KOPT-K1 (cell line): ENCODE results near the gene NUDT14.

ENCODE experiments used
- H3K27ac ChIP-seq: fragments of 200-600 bp; sonication (generic); 2 replicates; pipeline ENCODE4 v1.5.1; 2016; ENCODE audit warnings: antibody characterized with exemption, mild to moderate bottlenecking, low read depth, low read length; ENCODE audit not compliant: poor library complexity, severe bottlenecking
- H3K36me3 ChIP-seq: fragments of 200-600 bp; sonication (generic); 2 replicates; pipeline ENCODE4 v1.5.1; 2017; ENCODE audit warnings: antibody characterized with exemption, mild to moderate bottlenecking, low read length, moderate library complexity; ENCODE audit not compliant: insufficient read depth
- H3K9me3 ChIP-seq: fragments of 200-600 bp; sonication (generic); 2 replicates; pipeline ENCODE4 v1.5.1; 2017; ENCODE audit warnings: antibody characterized with exemption, low read length, mild to moderate bottlenecking; ENCODE audit not compliant: insufficient read depth, poor library complexity, severe bottlenecking

The NUDT14 gene

DNA sequence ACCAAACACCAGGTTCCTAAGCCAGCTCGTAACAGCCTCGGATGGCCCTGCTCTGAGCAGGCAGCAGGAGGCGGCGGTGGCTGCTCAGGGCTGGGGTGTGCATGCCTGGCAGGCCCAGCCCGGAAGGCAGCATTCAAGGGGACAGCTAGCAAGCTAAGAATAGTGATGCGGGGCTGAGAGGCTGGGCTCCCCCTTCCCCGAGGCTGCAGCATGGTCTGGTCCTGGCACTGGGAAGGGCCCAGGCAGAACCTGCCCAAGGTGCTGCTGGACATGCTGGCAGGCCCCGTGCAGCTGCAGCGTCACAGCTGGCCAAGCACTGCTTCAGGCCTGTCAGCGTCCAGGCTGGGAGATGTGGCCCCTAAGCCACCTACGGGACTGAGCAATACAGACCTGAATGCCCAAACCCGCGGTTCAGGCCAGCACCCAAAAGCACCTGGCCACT is 26.4 kb upstream of the NUDT14 start:
- Histone ChIP-seq H3K27ac (no peak overlapping the region), H3K36me3 (no peaks in the 10 kb centered on the region; the same call in 1 of the 2 replicates), H3K9me3 (no peaks in the 10 kb centered on the region)

GRCh38 chr14:105206873-105207272 is 25.8 kb upstream of the NUDT14 start:
- H3K9me3 ChIP-seq, result no peaks in the 10 kb centered on the region
- H3K27ac ChIP-seq, result no peak overlapping the region
- no peaks in the 10 kb centered on the region; the same call in 1 of the 2 replicates for H3K36me3 ChIP-seq

- H3K9me3 ChIP-seq, result no peaks in the 10 kb centered on the region
- no peaks in the 10 kb centered on the region; the same call in 1 of the 2 replicates for H3K36me3 ChIP-seq
- no peak overlapping the region for H3K27ac ChIP-seq
These were observed 24.6 kb upstream of the NUDT14 start for GRCh38 chr14:105205673-105206208.

DNA sequence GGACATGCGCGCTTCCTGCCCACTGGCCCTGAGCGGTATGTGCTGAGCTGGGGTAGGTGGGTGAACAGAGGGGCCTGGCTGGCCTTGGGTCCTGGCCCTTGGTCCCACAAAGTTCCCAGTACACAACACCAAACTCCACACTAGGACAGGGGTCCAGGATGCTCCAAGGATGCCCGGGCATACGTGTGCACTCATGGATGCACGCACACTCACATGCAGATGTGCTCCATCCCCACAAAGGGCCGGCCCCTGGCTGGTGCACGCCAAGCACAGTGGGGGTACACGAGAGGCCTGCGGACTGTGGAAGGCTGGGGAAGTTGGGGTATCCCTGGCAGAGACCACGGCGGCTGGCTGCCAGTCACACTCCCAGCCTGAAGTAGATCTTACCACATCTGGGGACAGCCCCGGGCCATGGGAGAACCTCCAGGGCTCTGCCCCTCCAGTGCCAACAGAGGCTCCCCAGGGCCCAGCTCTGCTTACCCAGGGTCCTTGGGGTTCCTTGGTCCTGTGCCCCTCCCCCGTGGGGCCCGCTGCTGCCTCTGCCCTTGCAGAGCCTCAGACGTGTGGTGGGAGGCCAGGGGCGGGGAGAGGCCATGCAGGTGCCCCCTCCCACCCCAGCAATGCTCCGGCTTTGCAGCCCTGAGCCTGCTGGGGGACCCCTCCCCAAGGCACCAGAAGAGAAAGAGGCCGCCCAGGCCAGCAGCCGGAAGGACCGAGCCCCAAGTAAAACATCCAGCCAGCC is 24.0 kb upstream of the NUDT14 start:
- H3K9me3 ChIP-seq, result no peaks in the 10 kb centered on the region
- no peaks in the 10 kb centered on the region; the same call in 1 of the 2 replicates for H3K36me3 ChIP-seq
- H3K27ac ChIP-seq, result no peak overlapping the region

DNA sequence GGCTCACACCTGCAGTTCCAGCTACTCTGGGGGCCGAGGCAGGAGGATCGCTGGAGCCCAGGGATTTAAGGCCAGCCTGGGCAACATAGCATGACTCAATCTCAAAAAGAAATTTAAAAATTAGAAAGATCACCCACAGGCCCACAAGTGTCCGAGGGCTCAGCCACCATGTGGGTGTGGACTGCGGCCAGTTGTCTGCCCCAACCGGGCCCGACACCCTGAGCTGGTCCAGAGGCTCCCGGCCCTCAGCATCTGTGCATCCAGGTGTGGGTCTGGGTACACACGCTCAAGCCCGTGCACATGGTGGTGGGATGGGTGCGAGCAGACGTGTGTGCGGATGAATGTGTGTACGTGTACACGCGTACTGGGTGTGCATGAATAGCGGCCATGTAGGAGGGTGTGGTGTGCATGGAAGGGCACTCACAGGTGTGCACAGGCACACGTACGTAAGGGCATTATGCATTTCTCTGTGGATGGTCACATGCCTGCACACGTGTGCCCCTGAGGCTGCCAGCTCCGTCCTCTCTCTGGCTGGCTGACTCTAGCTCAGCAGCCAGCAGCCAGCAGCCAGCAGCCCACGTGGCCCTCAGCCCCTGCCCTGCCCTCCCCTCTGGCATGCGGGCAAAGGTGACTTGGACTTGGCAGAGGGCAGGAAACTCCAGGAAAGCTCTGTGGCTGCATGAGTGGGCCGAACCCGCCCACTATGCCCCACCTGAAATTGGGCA is 23.3 kb upstream of the NUDT14 start:
- Histone ChIP-seq H3K36me3 (no peaks in the 10 kb centered on the region; the same call in 1 of the 2 replicates), H3K27ac (no peak overlapping the region), H3K9me3 (no peaks in the 10 kb centered on the region)

DNA sequence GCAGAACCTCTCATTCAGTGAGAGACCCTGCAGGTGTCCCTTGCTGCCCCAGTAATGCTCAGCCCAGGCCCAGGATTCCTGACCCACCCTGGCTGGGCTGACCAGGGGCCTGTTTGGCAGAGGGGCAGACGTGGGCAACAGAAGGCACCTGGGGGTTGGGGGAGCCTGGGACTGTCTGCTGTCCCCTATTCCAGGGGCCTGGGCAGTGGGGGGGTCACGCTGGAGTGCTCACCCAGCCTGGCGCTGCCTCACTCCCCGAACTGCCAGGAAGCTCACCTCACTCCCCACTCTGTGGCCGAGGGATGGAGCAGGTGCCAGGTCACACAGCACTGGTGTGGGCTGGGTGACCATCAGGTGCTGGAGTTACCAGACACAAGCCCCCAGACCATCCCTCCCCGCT is 22.6 kb upstream of the NUDT14 start:
- Histone ChIP-seq H3K9me3 (no peaks in the 10 kb centered on the region), H3K27ac (no peak overlapping the region)

GRCh38 chr14:105203057-105203531 is 22.0 kb upstream of the NUDT14 start:
- no peaks in the 10 kb centered on the region for H3K9me3 ChIP-seq
- H3K27ac ChIP-seq, result no peak overlapping the region
- H3K36me3 ChIP-seq, result no peaks in the 10 kb centered on the region

More for the DNA sequence above, 22.6 kb upstream of the NUDT14 start:
- H3K36me3 ChIP-seq, result no peaks in the 10 kb centered on the region

GRCh38 chr14:105201925-105202513 is 20.9 kb upstream of the NUDT14 start:
- no peak overlapping the region for H3K27ac ChIP-seq
- no peaks in the 10 kb centered on the region for H3K36me3 ChIP-seq
- no peaks in the 10 kb centered on the region for H3K9me3 ChIP-seq

GRCh38 chr14:105201156-105201924 is 20.2 kb upstream of the NUDT14 start:
- Histone ChIP-seq H3K27ac (no peak overlapping the region), H3K36me3 (no peaks in the 10 kb centered on the region), H3K9me3 (no peaks in the 10 kb centered on the region)

GRCh38 chr14:105200641-105201040 is 19.5 kb upstream of the NUDT14 start:
- Histone ChIP-seq H3K27ac (no peak overlapping the region), H3K9me3 (no peaks in the 10 kb centered on the region), H3K36me3 (no peaks in the 10 kb centered on the region)

DNA sequence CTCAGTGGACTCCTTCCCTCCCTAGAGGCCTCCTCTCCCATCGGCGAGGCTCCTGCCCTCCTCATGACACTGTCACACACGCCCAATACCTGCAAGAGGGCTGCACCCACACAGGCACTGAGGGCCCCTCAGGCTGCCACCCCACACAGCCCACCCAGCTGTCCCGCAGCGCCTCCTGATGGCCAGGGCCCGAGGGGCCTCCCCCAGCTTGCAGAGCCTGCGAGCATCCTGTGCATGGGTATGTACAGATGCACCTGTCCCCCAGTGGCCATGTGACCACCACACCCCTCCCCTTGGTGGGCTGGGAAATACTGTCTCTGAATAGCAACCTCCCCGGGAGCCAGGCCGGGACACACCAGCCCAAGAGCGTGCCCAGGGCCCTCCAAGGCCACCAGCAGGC is 19.0 kb upstream of the NUDT14 start:
- Histone ChIP-seq H3K9me3 (no peaks in the 10 kb centered on the region), H3K36me3 (no peaks in the 10 kb centered on the region), H3K27ac (no peak overlapping the region)

DNA sequence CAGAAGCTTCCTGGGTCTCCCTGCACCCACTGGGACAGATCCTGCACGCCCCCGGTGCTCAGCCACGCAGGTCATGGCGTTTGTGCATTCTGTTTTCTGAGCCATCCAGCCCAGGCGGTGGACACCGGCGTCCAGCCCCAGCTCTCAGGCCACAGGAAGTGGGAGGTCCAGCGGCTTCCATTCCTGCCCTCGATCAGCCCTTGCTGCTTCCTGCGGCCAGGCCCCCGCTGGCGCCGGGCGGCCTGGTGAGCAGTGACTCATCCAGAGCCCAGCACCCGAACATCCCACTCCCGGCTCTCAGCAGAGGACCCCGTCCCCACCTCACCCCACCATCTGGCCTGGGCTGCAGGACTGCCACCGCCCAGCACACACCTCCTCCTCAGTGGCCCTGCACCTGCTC is 18.0 kb upstream of the NUDT14 start:
- Histone ChIP-seq H3K27ac (no peak overlapping the region), H3K9me3 (no peaks in the 10 kb centered on the region), H3K36me3 (no peaks in the 10 kb centered on the region)

- Histone ChIP-seq H3K27ac (no peak overlapping the region), H3K36me3 (no peaks in the 10 kb centered on the region), H3K9me3 (no peaks in the 10 kb centered on the region)
These were observed 17.5 kb upstream of the NUDT14 start for GRCh38 chr14:105198588-105198987.

DNA sequence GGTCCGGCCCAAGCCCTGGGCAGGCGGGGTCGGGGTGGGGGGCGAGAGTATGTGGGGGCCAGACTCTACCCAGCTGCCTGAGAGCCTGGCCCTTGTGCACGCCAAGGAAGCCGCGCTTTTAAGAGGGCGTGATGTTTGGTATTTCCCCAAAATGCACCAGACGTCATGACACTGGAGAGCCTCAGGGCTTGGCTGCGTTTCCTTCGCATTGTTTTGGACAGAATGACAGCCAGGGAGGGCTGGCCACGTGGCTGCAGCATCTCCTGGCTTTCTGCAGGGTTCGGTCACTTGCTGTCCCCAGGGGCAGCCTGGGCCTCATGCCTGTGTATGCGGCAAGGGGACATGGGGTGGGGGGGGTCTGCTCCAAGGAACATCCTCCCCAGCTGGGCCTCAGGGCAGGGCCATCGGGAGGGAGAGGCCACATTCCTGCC is 16.1 kb upstream of the NUDT14 start:
- Histone ChIP-seq H3K27ac (no peak overlapping the region), H3K9me3 (no peaks in the 10 kb centered on the region), H3K36me3 (no peaks in the 10 kb centered on the region)
